SK-N-MC (cell line): ENCODE results near the gene C1orf198.

Source experiments
- EZH2 ChIP-seq: fragments of 200-600 bp; sonication (generic); IDR thresholded peaks from one replicate; pipeline ENCODE4 v1.6.1; 2017; ENCODE audit warnings: antibody characterized with exemption
- POLR2AphosphoS5 ChIP-seq: IDR thresholded peaks from 2 replicates; pipeline ENCODE4 v1.6.1; 2012; ENCODE audit warnings: mild to moderate bottlenecking, low read depth, low read length, borderline replicate concordance

DNA sequence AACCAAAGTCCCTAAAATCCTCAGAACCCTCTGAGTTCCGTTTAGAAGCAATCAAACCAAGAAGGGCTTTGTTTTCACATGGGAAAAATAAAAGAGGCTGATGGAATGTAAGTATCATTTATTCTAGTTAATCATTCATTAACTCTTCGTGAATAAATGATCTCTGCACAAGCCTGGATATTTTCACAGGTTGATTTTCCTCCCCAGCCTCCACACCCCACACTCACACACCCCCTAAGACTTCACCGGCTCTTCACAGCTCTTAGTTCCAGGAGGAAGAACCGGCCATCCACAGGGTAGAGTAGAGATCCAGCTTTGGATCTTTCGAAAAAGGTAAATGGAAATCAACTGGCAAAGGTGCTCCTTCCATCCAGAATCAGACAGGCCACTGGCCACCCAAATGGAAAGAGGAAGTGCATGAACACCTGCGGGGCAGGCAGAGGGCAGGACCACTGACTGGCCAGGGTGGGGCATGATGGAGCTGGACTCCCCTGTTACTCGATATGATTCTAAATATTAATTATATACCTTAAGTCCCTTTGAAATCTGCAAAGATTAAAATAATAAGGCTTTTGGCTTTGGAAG is 10.0 kb downstream of the C1orf198 start:
- TF ChIP-seq EZH2, result no peak
- no peak for TF ChIP-seq POLR2AphosphoS5
